SK-N-SH (cell line): ENCODE results near the gene GPC5. TPM values are rescaled to one million over a fixed set of nuclear protein-coding genes. Genes with fewer than 3 reads are reported as not detected.

Source experiments
- CTCF ChIA-PET: fragments of 300-600, 350-600 bp; formaldehyde crosslinking; extraction: SDS; loops from one replicate; lab custom pipeline; 2021; lab: Yijun Ruan, JAX
- POLR2A ChIA-PET: fragments of 350-600 bp; sonication (Branson Sonifier 250); formaldehyde crosslinking; extraction: SDS; loops from one replicate; lab custom pipeline; 2020; ENCODE audit warnings: antibody characterized with exemption, inconsistent platforms; lab: Yijun Ruan, JAX
- DNase-seq: peaks from one replicate; pipeline ENCODE4 v3.0.0; 2012
- H2AFZ ChIP-seq: fragments of 200-600 bp; sonication (generic); 2 replicates; pipeline ENCODE4 v1.8.1; 2016; ENCODE audit warnings: antibody characterized with exemption, mild to moderate bottlenecking, low read depth
- H3F3A ChIP-seq: fragments of 200-600 bp; sonication (generic); replicated peaks from 2 replicates; pipeline ENCODE3; 2016; ENCODE audit warnings: antibody characterized with exemption, mild to moderate bottlenecking; ENCODE audit not compliant: insufficient read depth
- H3K27ac ChIP-seq, 2 experiments: fragments of 200-500 bp in 1 of 2; fragments of 200-600 bp in 1 of 2; sonication (Bioruptor generic) in 1 of 2; sonication (generic), shearing (Covaris generic) in 1 of 2; 2 replicates each; pipeline versions ENCODE4 v1.5.1 to v1.6.1; 2014 to 2016; ENCODE audit warnings: low read depth in 2 of 2, inconsistent platforms in 1 of 2, low read length in 1 of 2, mild to moderate bottlenecking in 1 of 2, mixed read lengths in 1 of 2
- H3K27me3 ChIP-seq: fragments of 200-600 bp; sonication (generic), shearing (Covaris generic); 2 replicates; pipeline ENCODE4 v1.6.1; 2016; ENCODE audit warnings: mixed run types; ENCODE audit not compliant: insufficient read depth
- H3K36me3 ChIP-seq, 2 experiments: fragments of 200-500 bp in 1 of 2; fragments of 200-600 bp in 1 of 2; sonication (Bioruptor generic) in 1 of 2; sonication (generic) in 1 of 2; replicated peaks in 1 of 2; 2 replicates each; pipeline versions ENCODE3 to v1.5.1; 2014 to 2016; ENCODE audit warnings: low read length in 1 of 2, mild to moderate bottlenecking in 1 of 2; ENCODE audit not compliant: insufficient read depth in 2 of 2, control insufficient read depth in 1 of 2
- H3K4me1 ChIP-seq, 2 experiments: fragments of 200-500 bp in 1 of 2; fragments of 200-600 bp in 1 of 2; sonication (Bioruptor generic) in 1 of 2; sonication (generic), shearing (Covaris generic) in 1 of 2; 2 replicates each; pipeline versions ENCODE4 v1.5.1 to v1.6.1; 2014 to 2016; ENCODE audit warnings: low read depth in 1 of 2, low read length in 1 of 2, mixed run types in 1 of 2; ENCODE audit not compliant: insufficient read depth in 2 of 2, control insufficient read depth in 1 of 2
- H3K4me2 ChIP-seq: fragments of 200-600 bp; sonication (generic), shearing (Covaris generic); 2 replicates; pipeline ENCODE4 v1.6.1; 2017; ENCODE audit warnings: mixed run types
- H3K4me3 ChIP-seq, 2 experiments: fragments of 200-500 bp in 1 of 2; fragments of 200-600 bp in 1 of 2; sonication (Bioruptor generic) in 1 of 2; sonication (generic), shearing (Covaris generic) in 1 of 2; 2 replicates each; pipeline versions ENCODE4 v1.5.1 to v1.8.1; 2014 to 2016; ENCODE audit warnings: low read depth in 2 of 2, inconsistent platforms in 1 of 2, low read length in 1 of 2, mild to moderate bottlenecking in 1 of 2, mixed read lengths in 1 of 2, moderate library complexity in 1 of 2
- H3K79me2 ChIP-seq: fragments of 200-600 bp; sonication (generic); 2 replicates; pipeline ENCODE4 v1.8.1; 2017; ENCODE audit warnings: mild to moderate bottlenecking; ENCODE audit not compliant: insufficient read depth
- H3K9ac ChIP-seq: fragments of 200-600 bp; sonication (generic); 2 replicates; pipeline ENCODE4 v1.6.1; 2017; ENCODE audit warnings: mixed run types
- H3K9me2 ChIP-seq: fragments of 200-600 bp; sonication (generic); 2 replicates; pipeline ENCODE4 v1.6.1; 2017; ENCODE audit warnings: mixed run types
- H3K9me3 ChIP-seq: fragments of 200-600 bp; sonication (generic); 2 replicates; pipeline ENCODE4 v1.6.1; 2017; ENCODE audit warnings: mixed run types, mild to moderate bottlenecking, moderate library complexity
- H4K20me1 ChIP-seq: fragments of 200-600 bp; sonication (generic); 2 replicates; pipeline ENCODE4 v1.6.1; 2017; ENCODE audit warnings: mild to moderate bottlenecking, mixed run types; ENCODE audit not compliant: insufficient read depth
- CHD2 ChIP-seq: fragments of 150-350 bp; IDR thresholded peaks from 2 replicates; pipeline ENCODE4 v1.6.1; 2018; ENCODE audit warnings: low read length; ENCODE audit not compliant: partially characterized antibody
- CTCF ChIP-seq: fragments of 200-600 bp; sonication (generic); IDR thresholded peaks from 2 replicates; pipeline ENCODE4 v1.6.1; 2017; ENCODE audit warnings: antibody characterized with exemption, mild to moderate bottlenecking, moderate library complexity
- FOSL2 ChIP-seq: IDR thresholded peaks from 2 replicates; pipeline ENCODE4 v1.4.0; 2012; ENCODE audit warnings: low read depth, mild to moderate bottlenecking, moderate library complexity, borderline replicate concordance
- FOXJ3 ChIP-seq: sonication (generic); formaldehyde crosslinking; IDR thresholded peaks from 2 replicates; pipeline ENCODE4 v1.5.1; 2020; ENCODE audit warnings: mild to moderate bottlenecking, missing genetic modification reagents
- GABPA ChIP-seq: IDR thresholded peaks from 2 replicates; pipeline ENCODE4 v1.4.0; 2012; ENCODE audit warnings: low read depth, mild to moderate bottlenecking
- GATA2 ChIP-seq: sonication (generic); formaldehyde crosslinking; IDR thresholded peaks from 2 replicates; pipeline ENCODE4 v1.5.0; 2020; ENCODE audit warnings: mild to moderate bottlenecking, missing genetic modification reagents
- MEF2A ChIP-seq: IDR thresholded peaks from 2 replicates; pipeline ENCODE4 v1.4.0; 2012; ENCODE audit warnings: low read depth, borderline replicate concordance
- MXI1 ChIP-seq: IDR thresholded peaks from 2 replicates; pipeline ENCODE4 v1.6.1; 2012; ENCODE audit warnings: mild to moderate bottlenecking, low read depth, low read length, improper control_type of control experiment
- NFIC ChIP-seq: IDR thresholded peaks from 2 replicates; pipeline ENCODE4 v1.4.0; 2012; ENCODE audit warnings: borderline replicate concordance
- NRF1 ChIP-seq: IDR thresholded peaks from 2 replicates; pipeline ENCODE4 v1.6.1; 2012; ENCODE audit warnings: low read depth, mild to moderate bottlenecking, low read length
- POLR2AphosphoS5 ChIP-seq: IDR thresholded peaks from 2 replicates; pipeline ENCODE4 v1.6.1; 2012; ENCODE audit warnings: low read depth, low read length
- RCOR1 ChIP-seq: fragments of 150-350 bp; IDR thresholded peaks from 2 replicates; pipeline ENCODE4 v1.6.1; 2017; ENCODE audit warnings: antibody characterized with exemption, low read length
- REST ChIP-seq: IDR thresholded peaks from 2 replicates; pipeline ENCODE4 v1.6.1; 2012; ENCODE audit warnings: mild to moderate bottlenecking, low read depth, low read length, moderate library complexity
- RFX5 ChIP-seq: IDR thresholded peaks from 2 replicates; pipeline ENCODE4 v1.6.1; 2012; ENCODE audit warnings: mild to moderate bottlenecking, improper control_type of control experiment, low read length
- RXRA ChIP-seq: IDR thresholded peaks from 2 replicates; pipeline ENCODE4 v1.4.0; 2012; ENCODE audit warnings: low read depth, mild to moderate bottlenecking, borderline replicate concordance
- SIN3A ChIP-seq: IDR thresholded peaks from 2 replicates; pipeline ENCODE4 v1.6.1; 2012; ENCODE audit warnings: low read depth, mild to moderate bottlenecking, low read length, moderate library complexity, borderline replicate concordance
- TAF1 ChIP-seq: IDR thresholded peaks from 2 replicates; pipeline ENCODE4 v1.6.1; 2012; ENCODE audit warnings: low read depth, mild to moderate bottlenecking, low read length, moderate library complexity, borderline replicate concordance
- YY1 ChIP-seq: IDR thresholded peaks from 2 replicates; pipeline ENCODE4 v1.4.0; 2012; ENCODE audit warnings: low read depth, mild to moderate bottlenecking
- WGBS: methylation state at CpG from one replicate; pipeline ENCODE4 v1.1.6; 2017; ENCODE audit warnings: low lambda C conversion rate; 5-methylcytosine and 5-hydroxymethylcytosine counted together
- polyA plus RNA-seq, 3 experiments: library from polyadenylated mRNA; depleted of rRNA; stranded (reverse); fragments of >200 nt; gene quantifications; 2 replicates each; pipeline ENCODE4 v1.2.3, GENCODE V29; 2012

Gene GPC5
- polyA plus RNA-seq, 1 of the 3 experiments (the other 2 are of a cell fraction): 0.03 TPM

- H3K9me2 ChIP-seq: no peaks in the 10 kb centered on the region
- no peak for DNase-seq
- ChIA-PET POLR2A (no interaction called here), CTCF (no interaction called here)
- H3K79me2 ChIP-seq: no peaks in the 10 kb centered on the region
- no peaks in the 10 kb centered on the region for H3K36me3 ChIP-seq
- no peaks in the 10 kb centered on the region for H3F3A ChIP-seq
- H3K27me3 ChIP-seq: no peaks in the 10 kb centered on the region
- WGBS: 43% methylated on average over 2 of the region's 2 CpGs
- H3K9ac ChIP-seq: no peak overlapping the region
- no peak overlapping the region for H3K4me2 ChIP-seq
- no peak overlapping the region for H2AFZ ChIP-seq
- no peaks in the 10 kb centered on the region for H3K4me1 ChIP-seq
- no peaks in the 10 kb centered on the region for H3K9me3 ChIP-seq
- TF ChIP-seq NRF1: no peak
- no peak for TF ChIP-seq MXI1
- TF ChIP-seq SIN3A: no peak
- TF ChIP-seq YY1: no peak
- TF ChIP-seq POLR2AphosphoS5: no peak
- TF ChIP-seq RFX5: no peak
- no peak for TF ChIP-seq CHD2
- no peak for TF ChIP-seq GABPA
- no peak for TF ChIP-seq RCOR1
- TF ChIP-seq MEF2A: no peak
- no peak for TF ChIP-seq TAF1
- no peak for TF ChIP-seq FOSL2
- TF ChIP-seq CTCF: no peak
- TF ChIP-seq FOXJ3: no peak
- TF ChIP-seq RXRA: no peak
- no peak for TF ChIP-seq NFIC
- no peak for TF ChIP-seq GATA2 (CRISPR knock-in tag)
- TF ChIP-seq REST: no peak
- no peak overlapping the region for H3K27ac ChIP-seq
- H3K4me3 ChIP-seq: no peak overlapping the region
- H4K20me1 ChIP-seq: no peaks in the 10 kb centered on the region
These were observed 1139.0 kb downstream of the GPC5 start for GRCh38 chr13:92537471-92537870.
